B cell (primary cell): ENCODE measurements around the gene FILIP1. TPM values are rescaled to one million over a fixed set of nuclear protein-coding genes. Genes with fewer than 3 reads are reported as not detected.

ENCODE experiments used
- ATAC-seq: fragments of 200-7000 bp; cut with Tn5 transposase; one replicate; pipeline ENCODE4 v1.10.0; 2021; ENCODE audit warnings: low read depth, mild to moderate bottlenecking, moderate number of reproducible peaks, moderate library complexity
- CTCF ChIA-PET: fragments of 350-600 bp; sonication (Branson Sonifier 250); formaldehyde crosslinking; loops from one replicate; lab custom pipeline; 2021; ENCODE audit warnings: antibody characterized with exemption, inconsistent platforms; lab: Charles Lee
- POLR2A ChIA-PET: fragments of 350-600 bp; sonication (Branson Sonifier 250); formaldehyde crosslinking; loops from one replicate; lab custom pipeline; 2021; ENCODE audit warnings: antibody characterized with exemption; lab: Charles Lee
- DNase-seq: peaks from one replicate; pipeline ENCODE4 v3.0.0; 2013
- H2AFZ ChIP-seq: 2 replicates; pipeline ENCODE4 v1.6.1; 2012; ENCODE audit warnings: mild to moderate bottlenecking, low read depth, low read length; ENCODE audit not compliant: insufficient read depth, poor library complexity, severe bottlenecking
- H3K27ac ChIP-seq, 2 donors: 1 replicate in 1 of 2; 2 replicates in 1 of 2; pipeline ENCODE4 v1.5.1; 2012 to 2013; ENCODE audit warnings: low read length in 2 of 2, mild to moderate bottlenecking in 2 of 2, moderate library complexity in 1 of 2
- H3K27me3 ChIP-seq, 4 experiments: fragments of 200-600 bp in 1 of 4; sonication (generic) in 1 of 4; replicated peaks in 1 of 4; 1 replicate in 2 of 4; 2 replicates in 2 of 4; pipeline versions ENCODE4 v1.6.1 to v1.7.0; 2013 to 2016; ENCODE audit warnings: low read length in 3 of 4, mild to moderate bottlenecking in 2 of 4, mixed read lengths in 1 of 4, moderate library complexity in 1 of 4; ENCODE audit not compliant: insufficient read depth in 4 of 4, control insufficient read depth in 3 of 4; ENCODE audit errors: control extremely low read depth in 1 of 4
- H3K36me3 ChIP-seq, 2 experiments: replicated peaks in 1 of 2; 1 replicate in 1 of 2; 2 replicates in 1 of 2; pipeline versions ENCODE4 v1.6.1 to v1.7.1; 2013; ENCODE audit warnings: low read length in 1 of 2; ENCODE audit not compliant: insufficient read depth in 2 of 2, control insufficient read depth in 1 of 2; ENCODE audit errors: control extremely low read depth in 1 of 2, extremely low read depth in 1 of 2
- H3K4me1 ChIP-seq, 2 donors: fragments of 200-600 bp in 1 of 2; sonication (generic) in 1 of 2; 1 replicate in 1 of 2; 2 replicates in 1 of 2; pipeline versions ENCODE4 v1.5.1 to v1.6.1; 2013 to 2017; ENCODE audit warnings: low read length in 2 of 2; ENCODE audit not compliant: control insufficient read depth in 2 of 2, insufficient read depth in 2 of 2
- H3K4me2 ChIP-seq: replicated peaks from 2 replicates; pipeline ENCODE3; 2012; ENCODE audit warnings: mild to moderate bottlenecking, low read depth, low read length; ENCODE audit not compliant: poor library complexity, severe bottlenecking
- H3K4me3 ChIP-seq, 5 experiments: fragments of 200-600 bp in 1 of 5; sonication (generic) in 1 of 5; 1 replicate in 3 of 5; 2 replicates in 2 of 5; pipeline versions ENCODE4 v1.5.1 to v1.7.0; 2011 to 2016; ENCODE audit warnings: low read length in 4 of 5, mild to moderate bottlenecking in 4 of 5, low read depth in 2 of 5, control low read depth in 1 of 5, moderate library complexity in 1 of 5; ENCODE audit not compliant: insufficient read depth in 1 of 5; ENCODE audit errors: control extremely low read depth in 1 of 5, extremely low read depth in 1 of 5
- H3K79me2 ChIP-seq: fragments of 200-600 bp; sonication (generic); one replicate; pipeline ENCODE4 v1.6.0; 2016; ENCODE audit warnings: low read length; ENCODE audit not compliant: control insufficient read depth, insufficient read depth
- H3K9ac ChIP-seq: fragments of 200-600 bp; sonication (generic); 2 replicates; pipeline ENCODE4 v1.6.1; 2017; ENCODE audit warnings: mild to moderate bottlenecking, low read length, moderate library complexity
- H3K9me3 ChIP-seq, 3 donors: one replicate each; pipeline versions ENCODE4 v1.6.1 to v1.7.1; 2013; ENCODE audit warnings: low read length in 2 of 3; ENCODE audit not compliant: control insufficient read depth in 2 of 3, insufficient read depth in 1 of 3; ENCODE audit errors: control extremely low read depth in 1 of 3
- H4K20me1 ChIP-seq: 2 replicates; pipeline ENCODE4 v1.6.0; 2012; ENCODE audit warnings: mild to moderate bottlenecking, low read length; ENCODE audit not compliant: insufficient read depth, control insufficient read depth, poor library complexity, severe bottlenecking
- H3K27ac Mint-ChIP-seq: one replicate; pipeline ENCODE4 v1.8.0; 2021; ENCODE audit warnings: mixed read lengths
- H3K27me3 Mint-ChIP-seq: one replicate; pipeline ENCODE4 v1.8.0; 2021; ENCODE audit warnings: mixed read lengths
- H3K4me1 Mint-ChIP-seq: one replicate; pipeline ENCODE4 v1.8.0; 2021; ENCODE audit warnings: mixed read lengths
- H3K4me3 Mint-ChIP-seq: one replicate; pipeline ENCODE4 v1.8.0; 2021; ENCODE audit warnings: mixed read lengths
- H3K9me3 Mint-ChIP-seq: one replicate; pipeline ENCODE4 v1.8.0; 2022; ENCODE audit warnings: mixed read lengths; ENCODE audit not compliant: insufficient read depth
- EZH2 ChIP-seq: IDR thresholded peaks from 2 replicates; pipeline ENCODE4 v1.6.1; 2012; ENCODE audit warnings: borderline replicate concordance, low read depth, mild to moderate bottlenecking, moderate library complexity, low read length; ENCODE audit not compliant: insufficient read depth, poor library complexity, severe bottlenecking
- WGBS: methylation state at CpG from one replicate; pipeline ENCODE4 v1.1.5; 2013; ENCODE audit warnings: missing lambda C conversion rate; ENCODE audit not compliant: insufficient coverage; 5-methylcytosine and 5-hydroxymethylcytosine counted together
- intact Hi-C: fragments of 100-400 bp; cut with micrococcal nuclease; formaldehyde crosslinking; loops from one replicate; pipeline ENCODE4 v1.10.0; 2022
- polyA minus RNA-seq: library from RNA; depleted of rRNA, polyadenylated mRNA; stranded (reverse); fragments of >200 nt; gene quantifications from 2 replicates; pipeline ENCODE4 v1.2.3, GENCODE V29; 2012
- polyA plus RNA-seq: library from polyadenylated mRNA; depleted of rRNA; stranded (reverse); fragments of >200 nt; gene quantifications from 2 replicates; pipeline ENCODE4 v1.2.3, GENCODE V29; 2012
- total RNA-seq, 2 donors: library from RNA; stranded (reverse); fragments of 120-200 nt in 1 of 2; gene quantifications; 1 replicate in 1 of 2; 2 replicates in 1 of 2; pipeline versions ENCODE4 v1.2.3 to v1.2.4, GENCODE V29; 2013 to 2022

The FILIP1 gene
- total RNA-seq (not detected in 2 replicates), polyA plus RNA-seq (not detected in 2 replicates), polyA minus RNA-seq (not detected in 2 replicates)
- total RNA-seq (2013), result 1.5 TPM

GRCh38 chr6:75493400-75494064 lies at the start of gene FILIP1:
Gene FILIP1 (minus strand): TSS chr6:75493800. CDS start chr6:75414972, 78,828 bp downstream.
- ChIA-PET CTCF (interaction anchor here (1.0 to 1.4 kb wide), 2 partner anchors 9 to 227 kb away, joined by 3 to 4 read pairs; no protein-coding TSS in a partner anchor), POLR2A (no interaction called here)
- H3K4me3 ChIP-seq, result no peak within 1 kb of the TSS
- H3K9me3 Mint-ChIP-seq, result no peaks in the 10 kb centered on the region
- H3K27me3 Mint-ChIP-seq, result peaks cover 46% of the 10 kb centered on the region
- no peaks in the 10 kb centered on the region for H3K79me2 ChIP-seq
- H3K9ac ChIP-seq, result no peak within 1 kb of the TSS
- H3K27me3 ChIP-seq, result peaks cover 0 to 8% (median 6%) of the 10 kb centered on the region in 4 experiments
- no peaks in the 10 kb centered on the region for H3K36me3 ChIP-seq
- DNase-seq (no peak), ATAC-seq (no peak)
- TF ChIP-seq EZH2, result no peak
- no peak within 1 kb of the TSS for H3K4me3 Mint-ChIP-seq
- no peak within 1 kb of the TSS for H3K4me2 ChIP-seq
- H3K4me1 ChIP-seq, result no peaks in the 10 kb centered on the region
- H3K9me3 ChIP-seq, result no peaks in the 10 kb centered on the region
- H4K20me1 ChIP-seq, result no peaks in the 10 kb centered on the region
- WGBS, result 68% methylated on average over 3 of the region's 10 CpGs
- H2AFZ ChIP-seq, result no peak within 1 kb of the TSS
- peaks cover 3% of the 10 kb centered on the region for H3K4me1 Mint-ChIP-seq
- H3K27ac Mint-ChIP-seq, result no peak within 1 kb of the TSS
- intact Hi-C loops, result no loop called here
- no peak within 1 kb of the TSS for H3K27ac ChIP-seq

GRCh38 chr6:75543311-75543710 lies 49.7 kb upstream of the FILIP1 start:
- H3K4me1 Mint-ChIP-seq, result no peaks in the 10 kb centered on the region
- H3K79me2 ChIP-seq, result no peaks in the 10 kb centered on the region
- ChIA-PET CTCF (interaction anchor here (0.6 kb wide), 1 partner anchor 16 kb away, joined by 3 read pairs; no protein-coding TSS in a partner anchor), POLR2A (no interaction called here)
- no peaks in the 10 kb centered on the region for H3K27me3 ChIP-seq
- H3K9me3 ChIP-seq, result peaks cover 0 to 3% (median 0%) of the 10 kb centered on the region in 3 donors
- H3K4me2 ChIP-seq, result no peak overlapping the region
- H3K4me3 ChIP-seq, result no peak overlapping the region
- H3K9me3 Mint-ChIP-seq, result peaks cover 5% of the 10 kb centered on the region
- intact Hi-C loops, result no loop called here
- no peak for TF ChIP-seq EZH2
- H3K27ac ChIP-seq, result no peak overlapping the region
- 59% methylated on average over 2 of the region's 2 CpGs for WGBS
- ATAC-seq (no peak), DNase-seq (no peak)
- H3K27ac Mint-ChIP-seq, result no peak overlapping the region
- H3K36me3 ChIP-seq, result no peaks in the 10 kb centered on the region
- H3K4me1 ChIP-seq, result no peaks in the 10 kb centered on the region
- no peak overlapping the region for H3K4me3 Mint-ChIP-seq
- no peak overlapping the region for H3K9ac ChIP-seq
- no peaks in the 10 kb centered on the region for H4K20me1 ChIP-seq
- H2AFZ ChIP-seq, result no peak overlapping the region
- H3K27me3 Mint-ChIP-seq, result peaks cover 7% of the 10 kb centered on the region
